Esophagus muscularis mucosa (tissue), 4 donors: ENCODE measurements around the gene HAND2. TPM values are rescaled to one million over a fixed set of nuclear protein-coding genes. Genes with fewer than 3 reads are reported as not detected.
A peak's percentile ranks its signal among the peaks of the same experiment; 100 is the strongest.

Experiments
- DNase-seq: peaks from one replicate; pipeline ENCODE4 v3.0.0-alpha.2; 2017; ENCODE audit errors: extremely low spot score
- H3K27ac ChIP-seq, 4 donors: fragments of 200-600 bp; sonication (generic); replicated peaks in 1 of 4; 1 replicate in 3 of 4; 2 replicates in 1 of 4; pipeline ENCODE4 v1.5.1; 2016 to 2019; ENCODE audit warnings: mild to moderate bottlenecking in 1 of 4
- H3K27me3 ChIP-seq, 4 donors: fragments of 200-600 bp; sonication (generic); one replicate each; pipeline versions ENCODE4 v1.5.1 to v1.6.0; 2016 to 2019
- H3K36me3 ChIP-seq, 4 donors: fragments of 200-600 bp; sonication (generic); one replicate each; pipeline ENCODE4 v1.5.1; 2016 to 2019
- H3K4me1 ChIP-seq, 4 donors: fragments of 200-600 bp; sonication (generic); one replicate each; pipeline ENCODE4 v1.5.1; 2016 to 2019
- H3K4me3 ChIP-seq, 4 donors: fragments of 200-600 bp; sonication (generic); 1 replicate in 2 of 4; 2 replicates in 2 of 4; pipeline ENCODE4 v1.5.1; 2016 to 2019; ENCODE audit warnings: mild to moderate bottlenecking in 4 of 4, moderate library complexity in 1 of 4
- H3K9me3 ChIP-seq, 4 donors: fragments of 200-600 bp; sonication (generic); 1 replicate in 3 of 4; 2 replicates in 1 of 4; pipeline ENCODE4 v1.5.1; 2016 to 2019
- CTCF ChIP-seq, 3 experiments: fragments of 200-600 bp in 2 of 3; fragments of 450-650 bp in 1 of 3; sonication (generic) in 2 of 3; IDR thresholded peaks; one replicate each; pipeline ENCODE4 v1.5.1; 2017 to 2019; ENCODE audit warnings: antibody characterized with exemption in 3 of 3, mild to moderate bottlenecking in 2 of 3, moderate library complexity in 1 of 3
- EP300 ChIP-seq: sonication (generic); formaldehyde crosslinking; IDR thresholded peaks from one replicate; pipeline ENCODE4 v1.6.1; 2017; ENCODE audit warnings: antibody characterized with exemption
- POLR2A ChIP-seq: fragments of 450-650 bp; IDR thresholded peaks from one replicate; pipeline ENCODE4 v1.6.1; 2017; ENCODE audit warnings: antibody characterized with exemption, moderate library complexity, mild to moderate bottlenecking, low read depth
- POLR2AphosphoS5 ChIP-seq, 2 donors: sonication (generic); formaldehyde crosslinking; IDR thresholded peaks; one replicate each; pipeline ENCODE4 v1.6.1; 2017; ENCODE audit warnings: antibody characterized with exemption in 2 of 2
- WGBS: methylation state at CpG from one replicate; pipeline ENCODE4 v1.1.5; 2018; 5-methylcytosine and 5-hydroxymethylcytosine counted together
- intact Hi-C: fragments of 100-400 bp; cut with DNase I; formaldehyde crosslinking; loops from one replicate; pipeline ENCODE4 v1.15.1; 2023
- total RNA-seq, 4 donors: library from RNA; depleted of rRNA; stranded (reverse); fragments of >200 nt; gene quantifications; one replicate each; pipeline versions ENCODE4 v1.1.0 to v1.2.1, GENCODE V29; 2016

Gene HAND2
- total RNA-seq, 4 donors from 2014 or later = 77.7 to 165 (median 138) TPM

GRCh38 chr4:173560896-173561295 is 30.9 kb upstream of the HAND2 start:
- Histone ChIP-seq H3K9me3 (no peaks in the 10 kb centered on the region), H3K27me3 (no peaks in the 10 kb centered on the region), H3K27ac (no peak overlapping the region), H3K36me3 (no peaks in the 10 kb centered on the region), H3K4me1 (peaks cover 0 to 41% (median 19%) of the 10 kb centered on the region in 4 donors), H3K4me3 (no peak overlapping the region)
- no peak for DNase-seq
- intact Hi-C loops = no loop called here
- TF ChIP-seq POLR2AphosphoS5 (IDR thresholded peaks at IDR 0.05) (no peak), EP300 (no peak), POLR2A (no peak), CTCF (IDR thresholded peaks at IDR 0.05) (no peak)
- 92% methylated on average over 1 of the region's 1 CpG for WGBS

GRCh38 chr4:173556398-173557131 is 26.5 kb upstream of the HAND2 start:
- intact Hi-C loops = no loop called here
- DNase-seq = no peak
- H3K4me3 ChIP-seq = no peak overlapping the region
- H3K36me3 ChIP-seq = no peaks in the 10 kb centered on the region
- no peaks in the 10 kb centered on the region for H3K9me3 ChIP-seq
- peak overlapping the region in 1 of 4 donors; percentile 23 for H3K27ac ChIP-seq
- WGBS = 69% methylated on average over 2 of the region's 2 CpGs
- TF ChIP-seq EP300 = no peak
- TF ChIP-seq CTCF (IDR thresholded peaks at IDR 0.05) = no peak
- TF ChIP-seq POLR2A = no peak
- no peak for TF ChIP-seq POLR2AphosphoS5 (IDR thresholded peaks at IDR 0.05)
- no peaks in the 10 kb centered on the region for H3K27me3 ChIP-seq
- peaks cover 0 to 21% (median 9%) of the 10 kb centered on the region in 4 donors for H3K4me1 ChIP-seq

GRCh38 chr4:173547889-173548288 is 17.9 kb upstream of the HAND2 start:
- Histone ChIP-seq H3K36me3 (no peaks in the 10 kb centered on the region), H3K4me3 (no peak overlapping the region), H3K27ac (no peak overlapping the region), H3K27me3 (no peaks in the 10 kb centered on the region), H3K4me1 (peaks cover 0 to 4% (median 2%) of the 10 kb centered on the region in 4 donors), H3K9me3 (no peaks in the 10 kb centered on the region)
- DNase-seq = no peak
- intact Hi-C loops = no loop called here
- no peak for TF ChIP-seq POLR2AphosphoS5 (IDR thresholded peaks at IDR 0.05)
- TF ChIP-seq CTCF (IDR thresholded peaks at IDR 0.05) = no peak
- TF ChIP-seq POLR2A = no peak
- TF ChIP-seq EP300 = no peak
- WGBS = 68% methylated on average over 13 of the region's 13 CpGs

GRCh38 chr4:173546776-173547175 is 16.7 kb upstream of the HAND2 start:
- Histone ChIP-seq H3K36me3 (no peaks in the 10 kb centered on the region), H3K4me1 (peaks cover 0 to 6% (median 2%) of the 10 kb centered on the region in 4 donors), H3K4me3 (no peak overlapping the region), H3K9me3 (no peaks in the 10 kb centered on the region), H3K27me3 (no peaks in the 10 kb centered on the region), H3K27ac (no peak overlapping the region)
- no peak for TF ChIP-seq POLR2AphosphoS5 (IDR thresholded peaks at IDR 0.05)
- TF ChIP-seq EP300 = no peak
- no peak for TF ChIP-seq CTCF (IDR thresholded peaks at IDR 0.05)
- TF ChIP-seq POLR2A = no peak
- WGBS = 96% methylated on average over 2 of the region's 2 CpGs
- DNase-seq = no peak
- intact Hi-C loops = no loop called here

GRCh38 chr4:173545440-173545839 is 15.4 kb upstream of the HAND2 start:
- H3K4me1 ChIP-seq = peaks cover 4 to 9% (median 7%) of the 10 kb centered on the region in 4 donors
- intact Hi-C loops = no loop called here
- 80% methylated on average over 2 of the region's 2 CpGs for WGBS
- H3K27me3 ChIP-seq = no peaks in the 10 kb centered on the region
- no peaks in the 10 kb centered on the region for H3K36me3 ChIP-seq
- H3K9me3 ChIP-seq = no peaks in the 10 kb centered on the region
- H3K4me3 ChIP-seq = no peak overlapping the region
- H3K27ac ChIP-seq = no peak overlapping the region
- TF ChIP-seq CTCF (IDR thresholded peaks at IDR 0.05) (no peak), POLR2AphosphoS5 (IDR thresholded peaks at IDR 0.05) (no peak), EP300 (no peak), POLR2A (no peak)
- DNase-seq = no peak
